ENCODE results near the gene KIAA0825. TPM values are rescaled to one million over a fixed set of nuclear protein-coding genes. Genes with fewer than 3 reads are reported as not detected.

KIAA0825 gene
- total RNA-seq, 4 donors from 2014 or later = 4.1 to 8.2 (median 5.6) TPM

DNA sequence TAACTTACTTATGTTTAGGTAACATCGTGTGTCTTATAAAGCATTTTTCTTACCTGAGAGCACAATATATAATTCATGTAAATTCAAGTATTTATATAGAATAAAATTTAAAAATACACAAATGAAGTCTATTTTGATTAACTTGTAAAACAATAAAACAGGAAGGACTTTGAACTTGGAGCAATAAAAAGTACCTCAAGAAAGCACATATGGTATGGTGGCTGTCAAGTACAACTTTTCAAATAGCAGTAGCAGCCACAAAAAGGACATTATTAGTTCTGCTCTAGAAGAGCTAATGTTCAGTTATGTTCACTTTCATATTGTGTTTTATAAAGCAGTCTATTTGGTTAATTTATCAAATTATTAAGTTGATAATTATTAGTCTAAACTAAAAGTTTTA lies 31.5 kb upstream of the KIAA0825 start:
- no peaks in the 10 kb centered on the region for H3K9me3 ChIP-seq
- H3K36me3 ChIP-seq = peaks cover 0 to under 1% (median 0%) of the 10 kb centered on the region in 3 donors
- H3K27me3 ChIP-seq = no peaks in the 10 kb centered on the region
- TF ChIP-seq, protein P1, sequence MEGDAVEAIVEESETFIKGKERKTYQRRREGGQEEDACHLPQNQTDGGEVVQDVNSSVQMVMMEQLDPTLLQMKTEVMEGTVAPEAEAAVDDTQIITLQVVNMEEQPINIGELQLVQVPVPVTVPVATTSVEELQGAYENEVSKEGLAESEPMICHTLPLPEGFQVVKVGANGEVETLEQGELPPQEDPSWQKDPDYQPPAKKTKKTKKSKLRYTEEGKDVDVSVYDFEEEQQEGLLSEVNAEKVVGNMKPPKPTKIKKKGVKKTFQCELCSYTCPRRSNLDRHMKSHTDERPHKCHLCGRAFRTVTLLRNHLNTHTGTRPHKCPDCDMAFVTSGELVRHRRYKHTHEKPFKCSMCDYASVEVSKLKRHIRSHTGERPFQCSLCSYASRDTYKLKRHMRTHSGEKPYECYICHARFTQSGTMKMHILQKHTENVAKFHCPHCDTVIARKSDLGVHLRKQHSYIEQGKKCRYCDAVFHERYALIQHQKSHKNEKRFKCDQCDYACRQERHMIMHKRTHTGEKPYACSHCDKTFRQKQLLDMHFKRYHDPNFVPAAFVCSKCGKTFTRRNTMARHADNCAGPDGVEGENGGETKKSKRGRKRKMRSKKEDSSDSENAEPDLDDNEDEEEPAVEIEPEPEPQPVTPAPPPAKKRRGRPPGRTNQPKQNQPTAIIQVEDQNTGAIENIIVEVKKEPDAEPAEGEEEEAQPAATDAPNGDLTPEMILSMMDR (IDR thresholded peaks at IDR 0.05) = no peak
- TF ChIP-seq POLR2A (IDR thresholded peaks at IDR 0.05) = no peak
- H3K27ac ChIP-seq = no peak overlapping the region
- H3K4me3 ChIP-seq = no peak overlapping the region
- no peaks in the 10 kb centered on the region for H3K4me1 ChIP-seq
- no peak for DNase-seq

DNA sequence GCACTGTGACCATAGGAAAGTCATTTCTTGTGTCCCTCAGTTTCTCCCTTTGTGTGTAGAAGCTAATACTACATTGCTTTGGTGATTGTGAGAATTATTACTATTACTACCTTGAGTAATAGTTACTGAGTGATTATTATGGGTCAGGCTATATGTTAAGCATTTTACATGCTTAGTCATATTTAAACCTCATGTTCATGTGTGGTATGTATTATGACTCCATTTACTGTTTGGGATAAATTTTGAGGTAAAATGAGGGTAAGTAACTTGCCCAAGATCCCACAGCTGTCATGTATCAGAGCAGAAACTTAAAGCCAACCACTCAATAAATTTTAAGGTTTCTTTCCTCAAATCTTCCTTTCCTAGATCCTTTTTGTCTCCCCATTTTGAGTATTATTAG lies 28.4 kb upstream of the KIAA0825 start:
- Histone ChIP-seq H3K9me3 (no peaks in the 10 kb centered on the region), H3K27me3 (no peaks in the 10 kb centered on the region), H3K36me3 (peaks cover 0 to 6% (median 0%) of the 10 kb centered on the region in 3 donors), H3K4me3 (no peak overlapping the region), H3K4me1 (no peaks in the 10 kb centered on the region), H3K27ac (no peak overlapping the region)
- TF ChIP-seq, protein P1 (IDR thresholded peaks at IDR 0.05) = no peak
- TF ChIP-seq POLR2A (IDR thresholded peaks at IDR 0.05) = no peak
- DNase-seq = no peak

DNA sequence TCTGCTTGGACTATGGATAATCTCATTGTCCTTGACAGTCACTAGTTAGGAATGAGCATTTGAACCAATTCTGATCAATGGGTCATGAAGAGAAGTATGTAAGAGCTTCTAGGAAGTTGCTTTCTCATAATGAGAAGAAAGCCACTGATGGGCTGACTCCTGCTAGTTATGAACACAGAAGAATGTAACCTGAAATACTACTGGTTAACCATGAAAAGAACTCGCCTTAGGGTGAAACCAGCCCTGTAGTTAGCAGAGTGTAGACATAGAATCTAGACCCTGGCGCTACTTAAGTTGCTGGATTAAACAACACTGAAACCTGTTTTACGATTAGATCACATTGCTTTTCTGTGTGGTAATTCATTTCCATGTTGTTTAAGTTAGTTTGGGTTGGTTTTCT lies 26.6 kb upstream of the KIAA0825 start:
- Histone ChIP-seq H3K4me3 (no peak overlapping the region), H3K27me3 (no peaks in the 10 kb centered on the region), H3K4me1 (no peaks in the 10 kb centered on the region), H3K27ac (no peak overlapping the region), H3K9me3 (peaks cover 0 to under 1% (median 0%) of the 10 kb centered on the region in 4 donors), H3K36me3 (peaks cover 0 to 6% (median 0%) of the 10 kb centered on the region in 3 donors)
- no peak for DNase-seq
- TF ChIP-seq POLR2A (IDR thresholded peaks at IDR 0.05) = no peak
- TF ChIP-seq, protein P1 (IDR thresholded peaks at IDR 0.05) = no peak

DNA sequence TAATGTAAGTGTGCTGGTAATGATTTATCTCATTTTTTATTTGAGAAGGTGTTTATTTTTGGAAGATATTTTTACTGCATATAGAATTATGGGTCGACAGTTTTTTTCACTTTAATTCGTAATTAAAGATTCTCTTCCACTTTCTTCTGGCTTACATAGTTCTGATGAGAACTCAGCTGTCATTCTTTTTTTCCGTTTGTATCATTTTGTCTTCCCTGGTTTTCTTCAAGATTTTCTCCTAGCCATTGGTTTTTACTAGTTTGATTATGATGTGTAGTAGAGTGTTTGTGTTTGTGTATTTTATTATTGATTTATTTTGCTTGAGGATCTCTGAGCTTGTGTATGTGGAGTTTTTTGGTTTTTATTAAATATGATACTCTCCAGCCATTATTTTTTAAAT lies 21.8 kb upstream of the KIAA0825 start:
- Histone ChIP-seq H3K27ac (no peak overlapping the region), H3K4me3 (no peak overlapping the region), H3K9me3 (peaks cover 0 to 5% (median 0%) of the 10 kb centered on the region in 4 donors), H3K4me1 (no peaks in the 10 kb centered on the region), H3K27me3 (no peaks in the 10 kb centered on the region), H3K36me3 (peaks cover 0 to 17% (median 0%) of the 10 kb centered on the region in 3 donors)
- TF ChIP-seq POLR2A (IDR thresholded peaks at IDR 0.05) = no peak
- TF ChIP-seq, protein P1 (IDR thresholded peaks at IDR 0.05) = no peak
- no peak for DNase-seq

DNA sequence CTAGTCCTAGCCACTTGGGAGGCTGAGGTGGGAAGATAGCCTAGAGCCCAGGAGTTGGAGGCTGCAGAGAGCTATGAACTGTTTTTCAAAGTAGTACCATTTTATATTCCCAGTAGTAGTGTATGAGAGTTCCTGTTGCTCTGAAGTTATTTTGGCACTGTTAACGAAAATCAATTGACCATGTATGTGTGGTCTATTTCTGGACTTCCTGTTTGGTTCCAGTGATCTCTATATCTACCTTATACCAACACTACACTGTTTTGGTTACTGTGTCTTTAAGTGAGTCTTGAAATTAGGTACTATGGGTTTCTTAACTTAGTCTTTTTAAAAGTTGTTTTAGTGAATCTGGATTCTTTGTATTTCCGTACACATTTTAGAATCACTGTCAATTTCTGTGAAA lies 13.6 kb upstream of the KIAA0825 start:
- Histone ChIP-seq H3K36me3 (peaks cover 0 to 9% (median 0%) of the 10 kb centered on the region in 3 donors), H3K9me3 (no peaks in the 10 kb centered on the region), H3K27me3 (no peaks in the 10 kb centered on the region), H3K27ac (no peak overlapping the region), H3K4me3 (no peak overlapping the region), H3K4me1 (no peaks in the 10 kb centered on the region)
- no peak for DNase-seq
- TF ChIP-seq, protein P1 (IDR thresholded peaks at IDR 0.05) = no peak
- TF ChIP-seq POLR2A (IDR thresholded peaks at IDR 0.05) = no peak

DNA sequence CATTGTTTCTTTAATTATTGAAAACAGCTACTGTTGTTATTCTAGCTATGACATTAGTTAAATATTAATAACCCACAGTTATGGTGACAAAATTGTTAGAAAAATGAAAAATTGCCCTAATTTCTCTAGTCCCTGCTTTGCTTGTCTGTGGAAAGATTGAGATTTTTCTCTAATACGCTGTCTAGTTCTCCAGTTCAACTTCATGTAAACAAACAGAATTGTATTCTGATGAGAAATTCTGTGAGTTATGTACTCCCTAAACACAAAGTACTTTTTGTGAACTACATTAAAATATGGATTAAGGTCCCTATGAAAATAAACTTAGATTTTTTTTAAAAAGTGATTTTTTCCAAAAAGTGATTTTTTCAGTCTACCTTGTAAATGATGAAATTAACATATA lies 8.8 kb upstream of the KIAA0825 start:
- TF ChIP-seq, protein P1 (IDR thresholded peaks at IDR 0.05) = no peak
- no peak for TF ChIP-seq POLR2A (IDR thresholded peaks at IDR 0.05)
- Histone ChIP-seq H3K27me3 (no peaks in the 10 kb centered on the region), H3K4me3 (no peak overlapping the region), H3K36me3 (peaks cover 0 to 9% (median 0%) of the 10 kb centered on the region in 3 donors), H3K4me1 (no peaks in the 10 kb centered on the region), H3K9me3 (no peaks in the 10 kb centered on the region), H3K27ac (no peak overlapping the region)
- no peak for DNase-seq

Data from Peyer's patch (tissue), 4 donors.